Neutrophil (primary cell): ENCODE data around the gene OR51F2.

Experiments used
- H3K27ac ChIP-seq: fragments of 200-600 bp; sonication (generic); 2 replicates; pipeline ENCODE4 v1.5.1; 2016; ENCODE audit warnings: mild to moderate bottlenecking, moderate library complexity
- H3K27me3 ChIP-seq: fragments of 200-600 bp; sonication (generic); 2 replicates; pipeline ENCODE4 v1.6.0; 2016; ENCODE audit warnings: mild to moderate bottlenecking
- H3K36me3 ChIP-seq: fragments of 200-600 bp; sonication (generic); 2 replicates; pipeline ENCODE4 v1.5.1; 2017
- H3K4me1 ChIP-seq, 2 experiments: fragments of 200-600 bp in 1 of 2; sonication (generic) in 1 of 2; 1 replicate in 1 of 2; 2 replicates in 1 of 2; pipeline versions ENCODE4 v1.5.1 to v1.6.1; 2013 to 2016; ENCODE audit warnings: low read depth in 1 of 2, low read length in 1 of 2, mild to moderate bottlenecking in 1 of 2, moderate library complexity in 1 of 2; ENCODE audit not compliant: control insufficient read depth in 1 of 2, insufficient read depth in 1 of 2
- H3K4me3 ChIP-seq, 2 experiments: fragments of 200-600 bp in 1 of 2; sonication (generic) in 1 of 2; 1 replicate in 1 of 2; 2 replicates in 1 of 2; pipeline ENCODE4 v1.5.1; 2013 to 2016; ENCODE audit warnings: low read depth in 1 of 2, low read length in 1 of 2, mild to moderate bottlenecking in 1 of 2, moderate library complexity in 1 of 2
- H3K9me3 ChIP-seq: fragments of 200-600 bp; sonication (generic); 2 replicates; pipeline ENCODE4 v1.5.1; 2016
- TF ChIP-seq, protein P1 (sequence below): fragments of 200-600 bp; sonication (generic); IDR thresholded peaks from 2 replicates; pipeline ENCODE4 v1.5.1; 2016; ENCODE audit warnings: antibody characterized with exemption

Gene OR51F2

DNA sequence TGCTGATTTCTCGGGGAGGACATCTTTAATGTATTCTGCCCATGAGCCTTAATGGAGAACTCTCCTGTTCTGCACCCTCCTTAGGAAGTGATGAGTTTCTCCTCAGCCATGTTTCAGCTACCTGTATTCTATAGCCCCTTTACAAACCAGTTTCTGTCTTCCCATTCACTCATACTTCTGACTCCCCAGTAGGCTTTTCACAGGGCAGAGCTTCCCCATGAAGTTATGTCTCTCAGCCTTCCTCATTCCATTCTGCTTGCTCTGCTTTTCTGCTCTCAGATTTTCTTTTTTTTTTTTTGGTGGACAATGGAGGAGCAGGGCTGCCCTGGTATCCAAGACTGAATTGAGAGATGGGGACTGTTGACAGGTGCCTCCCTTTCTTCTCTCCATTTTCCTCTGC lies 12.6 kb upstream of the OR51F2 start:
- H3K9me3 ChIP-seq: no peaks in the 10 kb centered on the region
- no peak overlapping the region for H3K4me3 ChIP-seq
- H3K27ac ChIP-seq: no peak overlapping the region
- TF ChIP-seq, protein P1, sequence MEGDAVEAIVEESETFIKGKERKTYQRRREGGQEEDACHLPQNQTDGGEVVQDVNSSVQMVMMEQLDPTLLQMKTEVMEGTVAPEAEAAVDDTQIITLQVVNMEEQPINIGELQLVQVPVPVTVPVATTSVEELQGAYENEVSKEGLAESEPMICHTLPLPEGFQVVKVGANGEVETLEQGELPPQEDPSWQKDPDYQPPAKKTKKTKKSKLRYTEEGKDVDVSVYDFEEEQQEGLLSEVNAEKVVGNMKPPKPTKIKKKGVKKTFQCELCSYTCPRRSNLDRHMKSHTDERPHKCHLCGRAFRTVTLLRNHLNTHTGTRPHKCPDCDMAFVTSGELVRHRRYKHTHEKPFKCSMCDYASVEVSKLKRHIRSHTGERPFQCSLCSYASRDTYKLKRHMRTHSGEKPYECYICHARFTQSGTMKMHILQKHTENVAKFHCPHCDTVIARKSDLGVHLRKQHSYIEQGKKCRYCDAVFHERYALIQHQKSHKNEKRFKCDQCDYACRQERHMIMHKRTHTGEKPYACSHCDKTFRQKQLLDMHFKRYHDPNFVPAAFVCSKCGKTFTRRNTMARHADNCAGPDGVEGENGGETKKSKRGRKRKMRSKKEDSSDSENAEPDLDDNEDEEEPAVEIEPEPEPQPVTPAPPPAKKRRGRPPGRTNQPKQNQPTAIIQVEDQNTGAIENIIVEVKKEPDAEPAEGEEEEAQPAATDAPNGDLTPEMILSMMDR: no peak
- H3K27me3 ChIP-seq: no peaks in the 10 kb centered on the region
- no peaks in the 10 kb centered on the region for H3K36me3 ChIP-seq
- no peaks in the 10 kb centered on the region for H3K4me1 ChIP-seq

DNA sequence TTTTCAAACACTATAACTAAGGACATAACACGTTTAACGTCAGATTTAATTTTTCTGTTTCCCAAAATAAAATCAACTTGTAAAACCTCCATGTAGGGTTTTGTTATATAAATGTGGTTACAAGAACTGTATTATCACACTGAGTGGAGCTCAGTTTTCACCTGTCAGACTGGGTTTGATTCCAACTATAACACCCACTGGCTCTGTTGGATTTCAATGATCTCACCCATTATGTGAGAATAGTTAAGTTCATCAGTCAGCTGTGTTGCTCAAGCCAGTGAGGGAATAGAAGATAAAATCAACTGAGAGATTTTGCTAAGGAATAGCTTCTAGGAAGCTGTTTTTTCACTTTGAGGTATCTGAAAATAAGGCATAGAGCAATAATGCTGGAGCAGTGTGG lies 11.9 kb upstream of the OR51F2 start:
- TF ChIP-seq, protein P1: no peak
- no peaks in the 10 kb centered on the region for H3K4me1 ChIP-seq
- no peaks in the 10 kb centered on the region for H3K27me3 ChIP-seq
- no peak overlapping the region for H3K4me3 ChIP-seq
- no peaks in the 10 kb centered on the region for H3K36me3 ChIP-seq
- no peaks in the 10 kb centered on the region for H3K9me3 ChIP-seq
- H3K27ac ChIP-seq: no peak overlapping the region

DNA sequence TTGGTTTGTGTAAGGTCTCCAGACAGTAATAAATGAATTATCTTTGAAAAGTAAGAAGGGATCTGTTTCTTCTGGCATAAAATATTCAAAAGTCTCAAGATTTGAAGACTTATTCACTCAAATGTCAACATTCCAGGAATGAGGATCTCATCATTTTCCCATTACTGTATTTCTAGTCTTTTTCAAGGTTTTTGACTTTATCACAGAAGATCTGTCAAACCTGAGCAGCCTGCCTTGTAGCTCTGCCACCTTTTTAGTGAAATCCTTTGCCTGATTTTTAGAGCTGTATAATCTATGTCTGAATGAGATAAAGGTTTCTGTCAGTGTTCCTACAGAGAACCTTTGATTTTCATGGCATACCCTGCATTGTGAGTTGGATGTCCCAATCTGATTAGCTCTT lies 4.0 kb downstream of the OR51F2 start:
- Histone ChIP-seq H3K4me3 (no peak overlapping the region), H3K27me3 (no peaks in the 10 kb centered on the region), H3K9me3 (no peaks in the 10 kb centered on the region), H3K4me1 (no peaks in the 10 kb centered on the region), H3K36me3 (no peaks in the 10 kb centered on the region), H3K27ac (no peak overlapping the region)
- TF ChIP-seq, protein P1: no peak

DNA sequence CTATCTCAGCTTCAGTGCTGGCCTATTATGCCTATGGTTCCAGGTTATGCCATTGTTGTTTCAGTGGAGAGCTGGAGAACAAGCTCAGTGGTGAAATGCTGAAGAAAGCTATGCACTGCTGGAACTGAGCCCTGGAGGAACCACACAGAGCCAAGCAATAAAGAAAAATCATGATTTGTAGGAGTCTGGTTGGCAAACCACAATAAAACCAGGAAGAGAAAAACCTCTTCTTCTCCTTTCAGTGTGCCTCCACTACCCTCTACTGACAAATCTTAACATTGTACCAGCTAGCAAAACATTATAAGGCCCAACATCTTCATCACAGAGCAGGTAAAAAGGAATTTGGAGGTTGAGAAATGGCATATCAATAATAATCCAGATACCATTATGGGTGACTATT lies 5.3 kb downstream of the OR51F2 start:
- H3K4me3 ChIP-seq: no peak overlapping the region
- no peaks in the 10 kb centered on the region for H3K36me3 ChIP-seq
- no peaks in the 10 kb centered on the region for H3K27me3 ChIP-seq
- no peak overlapping the region for H3K27ac ChIP-seq
- no peaks in the 10 kb centered on the region for H3K4me1 ChIP-seq
- TF ChIP-seq, protein P1: no peak
- H3K9me3 ChIP-seq: no peaks in the 10 kb centered on the region

DNA sequence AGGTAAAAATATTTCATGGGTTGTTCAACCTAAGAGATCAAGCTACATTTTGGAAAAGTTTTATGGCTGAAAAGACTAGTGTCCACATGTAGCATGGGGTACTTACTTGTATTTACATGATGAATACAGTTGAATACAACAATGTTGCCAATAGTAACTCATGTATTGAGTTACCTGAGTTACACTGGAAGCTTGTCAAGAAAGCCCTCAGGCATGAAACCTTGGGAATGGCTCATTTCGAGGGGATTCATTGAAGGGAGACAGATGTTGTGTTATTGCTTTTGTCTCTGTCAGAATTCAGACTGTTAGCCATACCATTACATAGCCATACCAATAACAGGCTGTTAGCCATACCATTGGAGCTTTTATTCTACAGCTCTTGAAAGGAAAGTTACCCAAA lies 9.2 kb downstream of the OR51F2 start:
- Histone ChIP-seq H3K27ac (no peak overlapping the region), H3K4me3 (no peak overlapping the region), H3K4me1 (no peaks in the 10 kb centered on the region), H3K36me3 (no peaks in the 10 kb centered on the region), H3K27me3 (no peaks in the 10 kb centered on the region), H3K9me3 (no peaks in the 10 kb centered on the region)
- TF ChIP-seq, protein P1: no peak

DNA sequence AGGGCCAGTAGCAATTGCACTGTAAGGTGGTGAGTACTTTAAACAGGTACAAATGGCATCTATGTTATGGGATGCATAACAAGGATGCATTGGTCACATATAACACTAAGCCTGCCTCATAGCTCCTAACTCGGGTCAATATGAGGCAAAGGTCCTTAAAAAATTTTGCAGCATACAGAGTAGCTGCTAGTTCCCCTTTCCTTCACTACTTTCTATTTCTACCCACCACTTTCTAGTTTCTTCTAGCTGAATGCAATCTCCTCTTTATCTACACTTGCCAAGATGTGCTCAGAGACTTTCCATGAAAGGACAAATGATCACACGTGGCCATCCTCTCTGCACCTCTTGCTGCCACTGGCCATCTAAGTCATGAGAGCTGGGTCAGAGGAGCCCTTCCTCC lies 9.8 kb downstream of the OR51F2 start:
- Histone ChIP-seq H3K36me3 (no peaks in the 10 kb centered on the region), H3K27ac (no peak overlapping the region), H3K4me3 (no peak overlapping the region), H3K27me3 (no peaks in the 10 kb centered on the region), H3K4me1 (no peaks in the 10 kb centered on the region), H3K9me3 (no peaks in the 10 kb centered on the region)
- TF ChIP-seq, protein P1: no peak
